CD4-positive, CD25-positive, alpha-beta regulatory T cell (primary cell): ENCODE data around the gene FGF12. TPM values are rescaled to one million over a fixed set of nuclear protein-coding genes. Genes with fewer than 3 reads are reported as not detected.

Experiments used
- ATAC-seq, 2 donors: fragments of 150-1000 bp; cut with Tn5 transposase; one replicate each; pipeline ENCODE4 v1.10.0; 2021; ENCODE audit warnings: low read depth in 2 of 2, moderate number of reproducible peaks in 2 of 2, moderate library complexity in 1 of 2
- DNase-seq, 3 donors: peaks; one replicate each; pipeline versions ENCODE4 v3.0.0 to v3.0.0-alpha.2; 2012 to 2022; ENCODE audit warnings: mixed read lengths in 1 of 3
- H3K27ac ChIP-seq: one replicate; pipeline ENCODE4 v1.7.0; 2013; ENCODE audit warnings: mild to moderate bottlenecking, low read length; ENCODE audit not compliant: insufficient read depth, poor library complexity, severe bottlenecking
- H3K27me3 ChIP-seq: one replicate; pipeline ENCODE4 v1.7.0; 2013; ENCODE audit warnings: low read length; ENCODE audit not compliant: control insufficient read depth, insufficient read depth
- H3K36me3 ChIP-seq: one replicate; pipeline ENCODE4 v1.7.0; 2013; ENCODE audit warnings: mild to moderate bottlenecking, low read length, moderate library complexity; ENCODE audit not compliant: control insufficient read depth, insufficient read depth
- H3K4me1 ChIP-seq: 2 replicates; pipeline ENCODE4 v1.7.0; 2013; ENCODE audit warnings: mild to moderate bottlenecking, low read length; ENCODE audit not compliant: insufficient read depth, control insufficient read depth, poor library complexity, severe bottlenecking
- H3K4me3 ChIP-seq: one replicate; pipeline ENCODE4 v1.7.0; 2013; ENCODE audit warnings: low read depth, mild to moderate bottlenecking, low read length, moderate library complexity
- H3K9me3 ChIP-seq, 2 experiments: 1 replicate in 1 of 2; 2 replicates in 1 of 2; pipeline ENCODE4 v1.7.0; 2013; ENCODE audit warnings: low read length in 2 of 2, mild to moderate bottlenecking in 1 of 2, moderate library complexity in 1 of 2; ENCODE audit not compliant: control insufficient read depth in 2 of 2
- H3K27ac Mint-ChIP-seq, 3 donors: one replicate each; pipeline ENCODE4 v1.8.0; 2020 to 2022; ENCODE audit warnings: mild to moderate bottlenecking in 3 of 3, mixed read lengths in 3 of 3, moderate library complexity in 2 of 3
- H3K27me3 Mint-ChIP-seq: one replicate; pipeline ENCODE4 v1.8.0; 2022; ENCODE audit warnings: mild to moderate bottlenecking, mixed read lengths
- H3K36me3 Mint-ChIP-seq: one replicate; pipeline ENCODE4 v1.8.0; 2020; ENCODE audit warnings: mixed read lengths
- H3K4me1 Mint-ChIP-seq, 4 donors: one replicate each; pipeline ENCODE4 v1.8.0; 2020 to 2022; ENCODE audit warnings: mixed read lengths in 4 of 4, mild to moderate bottlenecking in 1 of 4
- H3K4me3 Mint-ChIP-seq, 4 donors: one replicate each; pipeline ENCODE4 v1.8.0; 2020 to 2022; ENCODE audit warnings: mild to moderate bottlenecking in 4 of 4, mixed read lengths in 4 of 4, moderate library complexity in 3 of 4
- H3K9me3 Mint-ChIP-seq, 7 donors: one replicate each; pipeline ENCODE4 v1.8.0; 2020 to 2022; ENCODE audit warnings: mixed read lengths in 7 of 7, mild to moderate bottlenecking in 3 of 7, moderate library complexity in 2 of 7
- polyA plus RNA-seq, 4 donors: library from polyadenylated mRNA; unstranded; fragments of 300-500 nt; fragmentation: Illumina TruSeq; gene quantifications; one replicate each; pipeline ENCODE4 v1.2.3, GENCODE V29; 2021
- total RNA-seq: library from RNA; stranded (reverse); gene quantifications from one replicate; pipeline ENCODE4 v1.2.3, GENCODE V29; 2022

FGF12 gene
- total and polyA plus RNA-seq, 5 donors from 2014 or later: not detected

DNA sequence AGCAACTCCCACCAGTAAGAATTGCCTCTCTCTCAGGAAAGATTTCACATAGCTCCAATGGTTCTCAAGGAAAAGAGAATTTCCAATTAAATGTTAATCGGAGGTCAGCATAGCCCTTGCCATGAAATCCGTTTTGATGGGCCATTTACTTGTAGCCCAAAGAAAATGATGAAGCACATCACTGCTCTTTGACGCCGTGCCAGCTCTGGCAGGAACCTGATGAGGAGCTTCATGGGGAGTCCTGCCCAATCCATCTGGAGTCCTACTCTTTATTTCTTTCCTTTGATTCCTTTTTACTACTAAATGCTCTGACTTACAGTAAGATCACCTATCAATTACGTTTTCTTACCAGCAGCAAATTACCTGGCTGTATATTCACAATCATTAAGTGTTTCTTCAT lies 84.7 kb downstream of the FGF12 start:
- DNase-seq: no peak
- Histone ChIP-seq H3K9me3 (no peaks in the 10 kb centered on the region), H3K4me1 (no peaks in the 10 kb centered on the region), H3K27ac (no peak overlapping the region), H3K27me3 (no peaks in the 10 kb centered on the region), H3K4me3 (no peak overlapping the region), H3K36me3 (no peaks in the 10 kb centered on the region)
- no peak overlapping the region for H3K27ac Mint-ChIP-seq
- no peak for ATAC-seq
- no peaks in the 10 kb centered on the region for H3K36me3 Mint-ChIP-seq
- H3K9me3 Mint-ChIP-seq: peaks cover 0 to 1% (median 0%) of the 10 kb centered on the region in 7 donors
- H3K27me3 Mint-ChIP-seq: peaks cover 5% of the 10 kb centered on the region
- no peaks in the 10 kb centered on the region for H3K4me1 Mint-ChIP-seq
- no peak overlapping the region for H3K4me3 Mint-ChIP-seq

DNA sequence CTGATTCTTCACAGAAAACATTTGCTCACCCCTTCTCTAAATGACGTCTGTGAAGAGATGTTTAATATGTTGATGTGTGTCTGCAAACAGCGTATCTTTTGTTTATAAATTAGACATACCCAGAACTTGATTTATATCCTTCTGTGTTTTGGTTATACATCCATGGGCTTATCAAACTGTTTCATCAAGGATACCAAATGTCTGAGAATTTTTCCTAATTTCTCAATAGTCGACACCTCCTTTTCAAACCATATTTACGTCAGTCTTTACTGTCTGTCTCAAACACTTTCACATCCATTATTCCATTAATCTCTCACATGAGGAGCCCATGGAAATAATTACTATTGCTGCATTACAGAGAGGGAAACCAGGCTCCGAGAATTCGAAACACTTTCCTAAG lies 85.4 kb downstream of the FGF12 start:
- peaks cover 5% of the 10 kb centered on the region for H3K27me3 Mint-ChIP-seq
- ATAC-seq: no peak
- DNase-seq: no peak

GRCh38 chr3:192639987-192640386 lies 87.4 kb downstream of the FGF12 start:
- Histone ChIP-seq H3K36me3 (no peaks in the 10 kb centered on the region), H3K4me1 (no peaks in the 10 kb centered on the region), H3K4me3 (no peak overlapping the region), H3K27me3 (no peaks in the 10 kb centered on the region), H3K27ac (no peak overlapping the region), H3K9me3 (no peaks in the 10 kb centered on the region)
- DNase-seq (no peak), ATAC-seq (no peak)
- Mint-ChIP-seq H3K9me3 (no peaks in the 10 kb centered on the region), H3K27me3 (peaks cover 3% of the 10 kb centered on the region), H3K27ac (no peak overlapping the region), H3K4me1 (no peaks in the 10 kb centered on the region), H3K36me3 (no peaks in the 10 kb centered on the region), H3K4me3 (no peak overlapping the region)

More for the DNA sequence above, 85.4 kb downstream of the FGF12 start:
- Histone ChIP-seq H3K4me1 (no peaks in the 10 kb centered on the region), H3K27me3 (no peaks in the 10 kb centered on the region), H3K27ac (no peak overlapping the region), H3K9me3 (no peaks in the 10 kb centered on the region), H3K36me3 (no peaks in the 10 kb centered on the region), H3K4me3 (no peak overlapping the region)
- no peaks in the 10 kb centered on the region for H3K36me3 Mint-ChIP-seq
- no peaks in the 10 kb centered on the region for H3K4me1 Mint-ChIP-seq
- peaks cover 0 to 1% (median 0%) of the 10 kb centered on the region in 7 donors for H3K9me3 Mint-ChIP-seq
- no peak overlapping the region for H3K27ac Mint-ChIP-seq
- H3K4me3 Mint-ChIP-seq: no peak overlapping the region

DNA sequence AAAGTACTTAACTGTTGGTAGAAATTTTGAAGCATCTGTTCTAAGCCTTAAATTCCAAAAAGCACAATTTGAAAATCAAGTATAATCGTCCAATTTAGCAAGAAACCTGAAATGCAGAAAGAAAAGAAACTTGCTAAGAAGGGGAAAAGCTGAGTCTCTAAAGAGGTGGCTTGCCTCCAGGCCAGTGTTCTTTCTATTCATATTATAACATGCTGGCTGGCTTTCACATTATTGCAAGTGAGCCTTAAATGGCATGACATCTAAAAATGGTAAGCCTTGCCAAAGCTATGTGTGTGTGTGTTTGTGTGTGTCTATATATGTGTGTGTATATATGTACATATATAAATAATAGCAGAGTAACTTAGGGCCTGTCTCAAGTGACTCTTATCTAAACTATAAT lies 89.5 kb downstream of the FGF12 start:
- Mint-ChIP-seq H3K9me3 (peaks cover 0 to 4% (median 0%) of the 10 kb centered on the region in 7 donors), H3K4me3 (no peak overlapping the region), H3K4me1 (no peaks in the 10 kb centered on the region), H3K27ac (no peak overlapping the region), H3K27me3 (no peaks in the 10 kb centered on the region), H3K36me3 (no peaks in the 10 kb centered on the region)
- ATAC-seq: no peak
- no peak overlapping the region for H3K4me3 ChIP-seq
- H3K27me3 ChIP-seq: no peaks in the 10 kb centered on the region
- H3K9me3 ChIP-seq: no peaks in the 10 kb centered on the region
- H3K36me3 ChIP-seq: no peaks in the 10 kb centered on the region
- no peak overlapping the region for H3K27ac ChIP-seq
- no peak for DNase-seq
- H3K4me1 ChIP-seq: no peaks in the 10 kb centered on the region

- no peaks in the 10 kb centered on the region for H3K27me3 Mint-ChIP-seq
- Histone ChIP-seq H3K36me3 (no peaks in the 10 kb centered on the region), H3K4me3 (no peak overlapping the region), H3K4me1 (no peaks in the 10 kb centered on the region), H3K27me3 (no peaks in the 10 kb centered on the region), H3K27ac (no peak overlapping the region), H3K9me3 (no peaks in the 10 kb centered on the region)
- H3K9me3 Mint-ChIP-seq: peaks cover 0 to 4% (median 0%) of the 10 kb centered on the region in 7 donors
- no peaks in the 10 kb centered on the region for H3K36me3 Mint-ChIP-seq
- DNase-seq (no peak), ATAC-seq (no peak)
- H3K4me3 Mint-ChIP-seq: no peak overlapping the region
- no peak overlapping the region for H3K27ac Mint-ChIP-seq
- no peaks in the 10 kb centered on the region for H3K4me1 Mint-ChIP-seq
These were observed 90.6 kb downstream of the FGF12 start for GRCh38 chr3:192636517-192637444.

DNA sequence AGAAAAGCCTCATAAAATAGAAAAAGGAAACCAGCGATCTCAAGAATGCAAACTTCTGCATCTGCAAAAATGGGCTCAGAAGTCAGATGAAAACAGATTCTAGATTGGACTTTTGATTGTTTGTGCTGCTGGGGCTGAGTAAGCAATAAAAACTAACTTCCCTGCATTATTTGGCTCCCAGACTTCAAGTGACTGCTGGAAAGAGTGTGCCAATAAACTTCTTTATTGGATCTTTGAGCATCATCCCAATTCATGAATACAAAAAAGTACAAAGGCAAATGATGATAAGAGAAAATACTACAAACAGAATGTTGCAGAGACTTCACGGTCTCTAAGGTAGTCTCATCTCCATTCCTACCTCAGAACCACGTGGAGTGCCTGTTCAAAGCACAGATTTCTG lies 97.9 kb downstream of the FGF12 start:
- DNase-seq (no peak), ATAC-seq (no peak)
- H3K27ac Mint-ChIP-seq: no peak overlapping the region
- H3K36me3 Mint-ChIP-seq: no peaks in the 10 kb centered on the region
- Histone ChIP-seq H3K9me3 (no peaks in the 10 kb centered on the region), H3K36me3 (no peaks in the 10 kb centered on the region), H3K27me3 (no peaks in the 10 kb centered on the region), H3K4me1 (no peaks in the 10 kb centered on the region), H3K27ac (no peak overlapping the region), H3K4me3 (no peak overlapping the region)
- H3K4me1 Mint-ChIP-seq: no peaks in the 10 kb centered on the region
- H3K4me3 Mint-ChIP-seq: no peak overlapping the region
- peaks cover 0 to 7% (median 0%) of the 10 kb centered on the region in 7 donors for H3K9me3 Mint-ChIP-seq
- H3K27me3 Mint-ChIP-seq: no peaks in the 10 kb centered on the region

DNA sequence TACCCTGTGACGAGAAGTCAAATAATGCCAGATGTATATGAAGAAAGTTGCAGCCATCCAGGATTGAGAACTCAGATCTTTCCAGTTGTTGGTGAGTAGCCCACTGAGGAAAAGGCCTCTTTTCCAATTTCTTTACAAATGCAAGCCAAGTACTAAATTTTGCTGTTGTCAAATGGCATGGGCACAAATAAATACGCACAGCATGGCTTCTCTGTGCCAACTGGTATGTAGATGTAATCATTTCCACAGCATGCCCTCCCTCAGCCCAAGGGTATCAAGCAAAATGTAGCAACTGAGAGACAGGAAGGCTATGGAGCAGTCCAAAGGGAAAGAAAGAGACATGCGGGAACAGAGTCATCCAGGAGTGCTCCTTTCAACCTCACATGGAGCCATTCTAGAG lies 105.4 kb downstream of the FGF12 start:
- H3K9me3 Mint-ChIP-seq: peaks cover 0 to 1% (median 0%) of the 10 kb centered on the region in 7 donors
- no peak overlapping the region for H3K27ac Mint-ChIP-seq
- no peak overlapping the region for H3K4me3 Mint-ChIP-seq
- Histone ChIP-seq H3K4me1 (no peaks in the 10 kb centered on the region), H3K4me3 (no peak overlapping the region), H3K27ac (no peak overlapping the region), H3K9me3 (no peaks in the 10 kb centered on the region), H3K27me3 (no peaks in the 10 kb centered on the region), H3K36me3 (no peaks in the 10 kb centered on the region)
- H3K36me3 Mint-ChIP-seq: no peaks in the 10 kb centered on the region
- H3K27me3 Mint-ChIP-seq: no peaks in the 10 kb centered on the region
- DNase-seq (no peak), ATAC-seq (no peak)
- H3K4me1 Mint-ChIP-seq: no peaks in the 10 kb centered on the region

DNA sequence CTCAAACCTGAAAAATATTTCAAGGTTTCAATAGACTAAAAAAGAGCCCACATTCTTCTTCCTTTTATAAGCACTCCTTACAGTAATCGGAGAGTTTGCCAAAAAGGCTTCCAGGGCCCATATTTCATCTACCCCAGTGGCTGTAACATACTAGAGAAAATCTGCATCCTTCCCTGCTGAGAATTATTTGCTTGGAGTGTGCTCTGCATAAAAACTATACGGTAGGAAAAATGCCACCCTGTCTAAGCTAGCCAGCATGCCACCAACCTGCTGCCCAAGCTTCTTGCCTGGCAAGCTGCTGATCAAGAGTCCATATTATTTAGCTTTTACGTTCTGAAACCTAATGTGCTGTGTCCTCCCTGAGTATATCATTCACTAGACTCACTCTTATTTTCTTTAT lies 107.1 kb downstream of the FGF12 start:
- no peak overlapping the region for H3K4me3 Mint-ChIP-seq
- Histone ChIP-seq H3K4me3 (no peak overlapping the region), H3K9me3 (no peaks in the 10 kb centered on the region), H3K27ac (no peak overlapping the region), H3K4me1 (no peaks in the 10 kb centered on the region), H3K36me3 (no peaks in the 10 kb centered on the region), H3K27me3 (no peaks in the 10 kb centered on the region)
- H3K27me3 Mint-ChIP-seq: peaks cover 4% of the 10 kb centered on the region
- no peaks in the 10 kb centered on the region for H3K4me1 Mint-ChIP-seq
- peaks cover 0 to 1% (median 0%) of the 10 kb centered on the region in 7 donors for H3K9me3 Mint-ChIP-seq
- no peak overlapping the region for H3K27ac Mint-ChIP-seq
- no peaks in the 10 kb centered on the region for H3K36me3 Mint-ChIP-seq
- no peak for DNase-seq
- ATAC-seq: no peak
